Activated gamma-delta T cell treated with Interleukin-2 at 50 U/mL for 16 hours (primary cell): ENCODE results near the gene ZNF638.

Experiments
- DNase-seq: peaks from one replicate; pipeline ENCODE4 v3.0.0-alpha.2; 2020

ZNF638 gene

DNA sequence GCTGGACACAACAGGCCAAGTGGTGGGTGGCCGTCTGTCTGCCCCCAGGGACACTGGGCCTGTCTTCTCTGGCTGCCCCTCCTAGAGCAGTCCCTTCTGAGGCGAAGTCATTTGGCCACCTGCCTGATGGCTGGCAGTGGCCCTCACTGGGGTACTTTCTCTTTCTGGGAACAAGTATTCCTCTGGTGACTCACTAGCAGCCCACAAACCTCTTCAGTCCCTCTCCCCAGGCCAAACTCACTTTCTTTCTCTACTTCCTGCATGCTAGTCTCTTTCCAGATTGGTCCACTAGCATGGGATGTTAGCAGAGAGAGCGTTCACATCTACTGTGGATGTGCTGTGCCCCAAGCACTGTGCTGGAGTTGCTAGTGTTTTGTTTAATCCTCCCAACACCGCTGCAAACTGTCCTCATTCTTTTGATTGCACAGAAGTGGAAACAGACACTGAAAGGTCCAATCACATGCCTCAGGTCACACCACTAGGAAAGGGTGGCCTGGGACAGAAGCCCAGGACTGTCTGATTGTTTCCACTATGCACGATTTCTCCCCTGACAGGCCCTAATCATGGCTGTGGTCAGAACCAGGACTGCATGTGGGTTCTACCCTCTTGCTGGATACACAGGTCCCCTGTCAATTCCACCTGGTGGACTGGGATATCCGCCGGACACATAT, 127.0 kb downstream of the ZNF638 start:
- no peak for DNase-seq

DNA sequence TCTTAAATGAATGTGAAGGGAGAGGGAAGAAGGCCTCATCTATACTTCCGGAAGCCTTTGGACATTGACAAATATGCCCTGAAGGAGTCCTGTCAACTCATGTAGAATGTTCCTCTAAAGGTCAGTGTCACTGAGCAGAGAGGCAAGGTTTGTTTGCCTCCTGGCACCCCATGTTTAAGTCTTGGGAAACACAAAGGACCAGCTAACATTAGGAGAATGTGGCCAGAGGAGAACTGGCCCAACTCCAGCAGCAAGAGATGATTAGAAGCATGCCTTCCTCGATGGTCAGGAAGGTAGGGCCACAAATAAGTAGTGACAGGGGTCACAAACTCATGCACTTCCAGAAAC, 127.5 kb downstream of the ZNF638 start:
- no peak for DNase-seq

DNA sequence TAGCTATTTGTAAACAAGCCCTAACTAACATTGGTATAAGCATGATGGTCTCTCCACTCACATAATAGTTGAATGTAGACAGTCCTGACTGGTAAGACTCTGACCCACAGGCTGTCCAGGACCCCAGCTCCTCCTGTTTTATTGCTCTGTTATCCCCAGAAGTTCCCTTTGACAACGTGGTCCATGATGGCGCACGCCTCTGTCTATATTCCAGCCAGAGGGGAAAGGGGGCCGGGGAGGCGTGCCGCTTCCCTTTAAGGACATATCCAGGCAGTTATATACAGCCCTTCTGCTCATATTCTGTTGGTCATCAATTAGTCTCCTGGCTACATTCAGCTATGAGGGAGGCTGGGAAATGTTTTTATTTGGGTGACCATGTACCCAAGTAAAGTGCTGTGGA, 128.5 kb downstream of the ZNF638 start:
- no peak for DNase-seq

DNA sequence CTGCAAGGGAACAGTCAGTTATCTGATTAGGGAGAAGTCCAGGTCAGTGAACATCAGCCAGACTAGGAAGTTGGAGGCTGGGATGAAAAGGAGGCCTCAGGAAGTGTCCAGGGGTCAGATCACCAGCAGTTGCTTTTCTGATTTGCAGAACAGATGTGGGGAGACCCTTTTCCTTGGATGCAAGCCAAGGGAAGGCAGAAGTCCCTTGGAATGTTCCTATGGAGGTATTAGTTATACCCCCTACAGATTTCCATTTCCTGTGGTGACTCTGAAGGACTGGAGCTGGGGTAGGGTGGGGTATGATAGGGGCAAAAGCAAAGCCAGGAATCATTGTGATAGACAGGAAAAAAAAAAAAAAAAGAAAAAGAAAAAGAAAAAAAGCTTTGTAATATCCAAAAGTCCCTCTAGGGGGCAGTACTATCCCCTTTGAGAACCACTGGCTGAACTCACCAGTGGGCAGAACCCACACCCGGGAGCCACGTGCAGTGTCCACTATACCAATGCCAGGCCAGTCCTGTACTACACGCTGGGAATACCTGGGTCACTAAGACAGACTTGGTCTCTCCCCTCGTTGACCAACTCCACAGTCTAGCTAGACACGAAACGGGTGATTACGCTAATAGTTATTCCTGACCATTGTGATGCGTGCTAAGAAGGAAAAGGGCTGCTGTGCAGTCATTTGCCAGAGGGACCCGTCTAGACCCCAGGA, 129.2 kb downstream of the ZNF638 start:
- DNase-seq, result no peak

DNA sequence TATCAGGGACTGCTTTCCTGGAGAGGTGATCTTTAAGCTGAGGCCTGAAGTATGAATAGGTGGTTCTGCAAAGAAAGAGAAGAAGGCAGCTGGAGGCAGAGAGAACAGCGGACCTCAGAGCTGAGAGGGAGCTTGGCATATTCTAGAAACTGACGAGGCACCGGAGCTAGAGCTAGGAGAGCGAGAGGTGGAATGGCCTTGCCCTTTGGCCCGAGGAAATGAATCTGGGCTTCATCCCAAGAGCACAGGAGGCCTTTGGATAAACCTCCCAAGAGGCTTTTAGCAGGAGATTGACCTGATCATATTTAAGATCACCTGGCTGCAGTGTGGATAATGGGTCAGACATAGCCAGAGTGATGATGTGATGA, 129.7 kb downstream of the ZNF638 start:
- DNase-seq, result no peak

DNA sequence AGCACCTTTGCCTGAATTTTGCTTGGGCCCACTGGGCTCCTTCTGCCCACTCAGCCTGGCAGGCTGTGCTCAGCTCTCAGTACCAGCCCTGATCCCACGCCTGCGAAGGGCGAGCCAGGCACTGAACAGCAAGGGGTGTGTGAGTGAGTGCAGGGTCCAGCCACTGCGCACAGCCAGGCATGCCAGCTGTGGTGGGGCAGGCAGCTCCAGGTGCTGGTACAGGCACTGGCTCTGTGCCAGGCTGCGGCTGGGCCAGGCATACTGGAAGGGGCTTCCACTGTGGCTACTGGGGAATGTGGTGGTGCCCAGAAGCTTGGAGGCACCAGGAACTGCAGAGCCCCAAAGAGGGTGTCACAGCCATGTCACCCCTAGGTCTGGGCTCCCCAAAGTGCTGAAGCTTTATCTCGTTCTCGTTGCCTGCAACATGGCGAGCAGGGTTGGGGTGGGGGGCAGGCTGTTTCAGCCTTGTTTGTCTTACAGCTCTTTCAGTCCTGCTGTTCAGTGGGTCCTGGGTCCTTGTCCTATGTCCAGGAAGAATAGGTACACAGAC, 130.5 kb downstream of the ZNF638 start:
- DNase-seq, result no peak

DNA sequence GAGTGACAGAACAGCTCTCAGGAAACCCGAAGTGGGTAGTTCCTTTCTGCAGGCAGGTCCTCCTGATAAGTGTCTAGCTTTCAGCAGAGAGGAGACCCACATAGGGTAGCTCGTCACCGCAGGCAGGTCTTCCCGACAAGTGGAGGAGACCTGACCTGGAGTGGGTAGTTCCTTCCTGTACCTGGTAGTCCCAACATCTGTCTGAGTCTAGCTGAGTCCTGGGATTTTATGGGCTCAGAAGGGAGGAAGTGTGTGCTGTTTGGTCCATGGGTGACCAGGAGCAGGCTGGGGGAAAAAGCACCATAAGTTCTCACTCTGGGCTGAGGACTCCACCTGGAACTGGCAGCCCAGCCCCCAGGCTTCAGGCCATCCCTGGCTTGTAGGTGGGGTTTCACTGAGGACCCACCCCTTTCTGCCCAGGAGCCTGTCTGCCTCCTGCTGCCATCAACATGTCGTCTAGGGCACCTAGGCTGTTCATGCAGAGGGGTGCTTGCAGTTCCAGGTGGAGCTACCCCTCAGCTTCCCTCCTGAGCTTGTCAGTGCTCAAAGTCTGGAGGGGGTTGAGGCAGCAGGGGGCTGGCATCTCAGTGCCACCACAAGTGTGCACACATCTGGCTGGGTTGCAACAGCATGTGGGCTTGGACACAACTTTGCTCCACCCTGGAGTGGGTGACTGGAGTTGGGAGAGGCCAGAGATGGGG, 131.2 kb downstream of the ZNF638 start:
- no peak for DNase-seq

DNA sequence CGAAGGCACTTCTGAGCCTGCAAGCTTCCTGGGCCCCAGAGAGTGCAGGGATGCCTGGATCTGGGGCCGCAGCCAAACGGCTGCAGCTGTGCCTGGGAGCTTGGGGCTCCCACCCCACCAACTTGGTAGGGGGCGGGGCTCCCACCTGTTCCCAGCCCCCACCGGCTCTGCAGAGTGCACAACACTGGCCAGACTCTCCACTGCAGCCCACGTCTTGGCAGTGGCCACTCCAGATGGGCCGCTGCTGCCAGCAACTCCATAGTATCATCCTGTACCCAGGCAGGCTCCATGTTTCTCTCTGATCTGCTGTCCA, 131.7 kb downstream of the ZNF638 start:
- no peak for DNase-seq

DNA sequence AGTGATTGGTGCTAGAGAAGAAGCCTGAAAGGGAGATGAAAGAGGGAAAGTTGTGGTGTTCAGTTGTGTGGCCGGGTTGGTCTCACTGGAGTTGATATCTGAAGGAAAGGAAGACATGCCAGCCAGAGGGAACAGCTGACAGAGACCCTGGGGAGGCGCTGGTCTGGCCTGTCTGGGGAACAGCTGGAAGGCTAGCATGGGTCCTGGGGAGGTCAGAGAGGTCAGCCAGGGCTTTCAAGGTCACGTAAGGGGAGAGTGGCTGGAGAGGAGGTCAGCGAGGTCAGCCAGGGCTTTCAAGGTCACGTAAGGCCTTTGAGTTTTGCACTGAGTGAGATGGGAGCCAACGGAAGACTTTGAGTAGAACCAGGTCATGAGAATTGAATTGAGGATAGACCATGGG, 132.8 kb downstream of the ZNF638 start:
- no peak for DNase-seq

DNA sequence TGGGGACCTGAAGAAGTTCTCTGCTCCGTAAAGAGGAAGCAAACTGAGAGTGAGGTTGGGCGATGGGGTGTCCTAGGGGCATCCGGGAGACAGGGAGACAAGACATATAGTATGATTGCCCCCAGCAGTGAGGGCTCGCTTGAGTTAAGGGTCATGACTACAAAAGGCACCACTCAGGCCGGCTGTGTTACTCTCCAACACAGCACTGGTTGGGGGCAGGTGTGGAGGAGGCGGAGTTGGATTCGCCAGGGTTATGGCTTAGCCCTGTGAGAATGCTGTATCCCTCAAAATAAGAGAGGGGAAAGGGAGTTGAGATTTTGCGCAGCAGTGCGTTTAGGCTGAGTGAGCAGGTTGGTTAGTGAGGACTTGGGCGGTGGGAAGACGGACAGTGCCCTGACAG, 133.8 kb downstream of the ZNF638 start:
- DNase-seq, result no peak

DNA sequence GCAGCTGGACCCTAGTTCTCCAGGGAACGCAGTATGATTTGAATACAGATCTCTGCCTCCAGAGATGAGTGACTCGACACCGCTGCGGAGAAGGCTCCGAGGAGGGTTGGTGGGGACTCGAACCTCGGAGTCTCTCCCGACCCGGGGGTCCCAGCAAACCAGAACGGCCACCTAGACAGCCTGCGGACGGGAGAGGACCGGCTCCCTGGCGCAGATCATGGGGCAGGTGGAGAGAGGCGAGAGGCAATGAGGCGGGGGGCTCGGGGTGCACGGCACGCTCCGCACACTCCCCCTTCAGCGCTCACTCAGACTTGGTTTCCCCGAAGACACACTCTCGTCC, 134.3 kb downstream of the ZNF638 start:
- no peak for DNase-seq

DNA sequence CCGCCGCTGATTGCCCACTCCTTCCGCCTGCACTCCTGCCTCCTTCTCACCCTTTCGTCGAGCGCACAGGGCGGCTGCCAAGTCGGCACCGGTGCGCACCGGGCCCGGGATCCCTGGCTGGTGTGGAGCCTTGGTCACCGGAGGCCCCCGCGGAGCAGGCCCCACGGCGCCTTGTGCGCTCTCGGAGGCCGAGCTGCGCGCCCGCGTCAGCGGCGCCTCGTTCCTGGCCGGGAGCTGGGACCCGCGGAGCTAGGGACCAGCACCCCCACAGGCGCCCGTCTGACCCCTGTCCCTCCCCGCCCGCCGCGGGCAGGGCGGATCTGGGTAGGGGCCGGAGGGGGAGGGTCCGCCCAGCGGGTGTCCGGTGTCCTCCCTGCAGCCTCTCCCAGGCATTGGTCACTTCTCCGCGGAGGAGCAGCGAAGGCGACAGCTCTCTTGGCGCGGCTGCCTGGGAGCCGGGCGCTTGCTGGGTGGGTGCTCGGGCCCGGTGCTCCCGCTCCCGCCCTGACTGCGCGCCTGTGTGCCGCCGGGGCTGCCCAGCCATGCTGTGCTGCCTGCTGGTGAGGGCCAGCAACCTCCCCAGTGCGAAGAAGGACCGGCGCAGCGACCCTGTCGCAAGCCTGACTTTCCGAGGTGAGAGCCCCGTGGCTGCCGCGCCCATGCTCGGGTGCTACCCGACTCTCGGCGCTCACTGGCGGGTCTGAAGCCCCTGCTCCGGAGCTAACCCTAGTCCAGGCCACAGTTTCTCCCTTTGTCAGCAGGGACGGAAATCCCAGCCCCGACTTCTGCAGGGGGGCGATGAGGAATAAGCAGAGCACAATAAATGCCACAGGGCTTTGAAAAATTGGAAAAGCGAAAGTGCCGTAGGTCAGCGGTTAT, 135.0 kb downstream of the ZNF638 start:
- DNase-seq, result no peak

DNA sequence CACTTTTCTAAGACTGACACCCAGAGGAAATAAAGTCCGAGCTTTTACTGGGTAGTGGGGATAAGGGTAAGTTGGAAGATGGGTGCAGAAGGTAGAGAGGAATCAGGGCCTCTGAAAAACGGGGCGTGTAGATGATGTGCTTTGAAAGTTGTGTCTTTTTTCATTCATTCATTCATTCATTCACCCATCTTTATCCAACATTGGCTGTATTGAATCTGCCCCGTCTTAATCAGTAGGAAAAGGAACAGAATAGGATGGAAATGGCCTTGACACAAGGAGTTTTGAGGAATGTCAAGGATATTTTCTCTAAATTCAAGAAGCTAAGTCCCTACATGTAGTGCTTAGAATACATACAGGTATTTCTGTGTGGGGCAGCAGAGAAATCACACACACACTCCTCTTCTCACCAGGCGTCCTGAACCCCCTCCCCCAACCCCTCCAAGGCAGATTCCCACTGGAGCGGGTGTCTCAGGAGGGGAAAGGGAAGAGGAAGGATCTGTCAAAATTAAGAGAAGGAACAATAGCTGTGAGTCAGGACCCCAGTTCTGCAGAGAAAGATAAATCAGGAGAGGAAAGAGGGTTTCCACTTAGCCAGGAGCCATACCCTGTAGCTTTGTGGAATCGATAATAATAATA, 135.7 kb downstream of the ZNF638 start:
- no peak for DNase-seq

DNA sequence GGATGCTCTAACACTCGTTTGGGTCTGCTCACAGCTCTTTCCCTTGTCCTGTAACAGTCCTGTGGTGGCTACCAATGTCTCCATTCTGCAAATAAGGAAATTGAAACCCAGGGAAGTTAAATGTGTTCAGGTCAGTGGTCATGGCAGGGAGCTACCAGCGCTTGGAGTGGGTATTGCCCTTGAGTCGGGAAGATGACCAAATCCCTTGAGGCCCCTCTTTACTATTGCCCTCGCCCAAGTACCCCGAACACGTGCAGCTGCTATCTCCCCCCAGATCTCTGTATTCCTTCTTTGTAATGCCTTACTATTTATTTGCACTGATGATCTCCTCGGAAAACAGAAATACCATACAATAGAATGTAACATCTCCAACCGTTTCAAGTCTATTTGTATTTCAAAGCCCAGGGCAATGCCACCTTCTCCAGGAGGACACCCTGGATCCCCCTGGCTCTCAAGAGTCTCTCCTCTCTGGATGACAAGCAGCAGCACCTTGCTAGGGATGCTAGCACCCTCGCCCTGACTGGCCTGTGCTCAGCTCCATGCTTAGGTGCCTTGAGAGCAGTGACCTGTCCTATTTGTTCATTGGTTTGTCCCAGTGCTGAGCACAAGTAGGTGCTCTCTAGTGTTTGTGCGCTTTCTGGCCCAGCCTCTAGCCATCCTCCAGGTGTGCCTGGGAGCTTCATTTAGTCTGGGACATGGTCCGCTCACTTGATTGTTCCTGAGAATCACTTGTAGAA, 136.9 kb downstream of the ZNF638 start:
- DNase-seq, result no peak

DNA sequence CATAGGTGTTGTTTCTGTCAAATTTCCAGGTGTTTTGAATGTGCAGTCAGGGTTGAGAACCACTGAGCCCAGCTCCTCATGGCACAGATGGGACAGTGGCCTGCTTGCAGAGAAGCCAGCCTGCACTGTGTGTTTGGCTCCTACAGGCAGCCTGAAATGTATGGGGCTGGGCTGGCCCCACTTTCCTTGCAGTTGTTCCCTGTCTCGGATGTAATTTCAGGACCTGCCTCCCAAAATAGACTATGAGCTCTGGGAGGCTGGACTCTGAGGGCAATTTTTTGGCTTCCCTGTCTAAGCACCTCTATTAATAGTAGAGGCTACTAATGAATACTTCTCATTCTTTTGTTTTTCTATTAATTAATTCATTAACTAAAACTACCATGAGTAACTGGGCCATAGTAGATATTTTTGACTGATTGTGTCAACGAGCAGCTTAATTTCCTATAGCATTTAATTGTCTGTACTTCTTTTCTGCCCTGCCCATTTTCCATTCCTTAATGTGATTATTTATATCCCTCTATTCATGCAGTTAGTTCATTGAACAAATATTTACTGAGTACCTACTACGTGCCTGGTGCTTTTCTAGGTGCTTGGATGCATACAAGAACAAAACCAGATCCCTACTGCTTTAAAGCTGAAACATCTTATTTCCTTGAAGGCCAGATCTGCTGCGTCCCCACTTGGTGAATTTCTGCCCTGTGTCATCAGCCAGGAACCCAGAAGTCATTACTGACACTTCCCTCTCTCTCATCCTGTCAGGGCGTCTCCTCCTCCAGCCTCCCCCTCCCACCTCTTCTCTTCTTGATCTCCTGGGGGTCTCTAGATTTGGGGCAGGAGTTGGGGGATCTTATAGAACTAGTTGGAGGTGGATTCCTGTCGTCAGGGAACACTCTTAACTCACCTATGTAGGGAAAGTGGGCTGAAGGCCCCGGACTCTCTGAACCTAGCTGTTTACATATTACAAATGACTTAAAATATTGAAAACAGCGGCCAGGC, 138.1 kb downstream of the ZNF638 start:
- DNase-seq, result no peak

DNA sequence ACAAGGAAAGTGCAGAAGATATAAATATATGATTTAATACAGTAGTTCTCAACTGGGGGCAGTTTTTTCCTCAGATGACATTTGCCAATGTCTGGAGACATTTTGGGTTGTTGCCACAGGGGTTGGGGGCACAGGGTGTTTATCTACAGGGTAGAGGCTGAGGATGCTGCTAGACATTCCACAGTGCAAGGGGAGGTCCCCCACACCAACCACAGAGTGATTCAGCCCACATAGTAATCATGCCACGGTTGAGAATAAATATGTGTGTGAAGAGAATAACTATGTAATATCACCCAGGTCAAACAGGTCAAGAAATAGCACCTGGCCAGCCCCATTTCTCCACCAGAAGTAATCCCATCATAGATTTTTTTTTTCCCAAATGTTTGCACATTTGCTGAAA, 139.7 kb downstream of the ZNF638 start:
- DNase-seq, result no peak

DNA sequence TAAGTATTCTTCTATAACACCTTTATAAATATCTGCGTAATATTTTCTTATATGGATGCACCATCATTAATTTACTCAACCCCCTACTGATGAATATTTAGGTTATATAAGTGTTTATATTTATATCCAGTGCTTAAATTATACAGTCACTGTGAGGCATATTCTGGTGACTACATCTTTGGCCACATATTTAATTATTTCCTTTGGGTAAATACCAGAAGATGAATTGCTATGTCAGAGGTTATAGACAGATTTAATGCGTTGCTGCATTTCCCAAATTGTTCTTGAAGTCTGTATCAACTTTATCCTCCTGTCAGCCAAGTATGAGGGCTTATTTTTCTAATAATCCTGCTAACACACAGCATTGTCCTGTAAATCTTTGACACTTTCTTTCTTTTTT, 140.4 kb downstream of the ZNF638 start:
- DNase-seq, result no peak

DNA sequence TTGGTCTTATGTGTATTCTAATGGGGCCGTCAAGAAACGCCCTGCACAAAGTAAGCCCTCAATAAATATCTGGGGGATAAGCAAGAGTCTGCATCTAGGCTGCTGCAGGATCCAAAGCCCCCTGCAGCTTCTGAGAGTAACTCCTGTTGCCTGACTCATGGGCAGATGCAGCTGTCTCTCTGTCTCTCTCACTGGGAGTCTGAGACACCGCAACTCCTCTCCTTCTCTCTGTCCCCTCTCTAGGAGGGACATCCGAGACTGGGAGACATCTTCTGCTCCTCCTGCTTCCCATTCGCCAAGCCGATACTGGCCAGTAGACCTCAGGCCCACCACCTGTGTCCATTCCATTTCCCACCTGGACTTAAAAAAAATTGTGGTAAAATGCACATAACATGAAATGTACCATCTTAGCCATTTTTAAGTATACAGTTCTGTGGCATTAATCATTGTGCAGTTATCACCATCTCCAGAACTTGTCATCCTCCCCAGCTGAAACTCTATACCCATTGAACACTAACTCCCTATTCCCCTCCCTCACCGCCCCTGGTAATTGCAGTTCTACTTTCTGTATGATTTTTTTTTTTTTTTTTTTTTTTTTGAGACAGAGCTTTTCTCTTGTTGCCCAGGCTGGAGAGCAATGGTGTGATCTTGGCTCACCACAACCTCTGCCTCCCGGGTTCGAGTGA, 141.9 kb downstream of the ZNF638 start:
- no peak for DNase-seq

DNA sequence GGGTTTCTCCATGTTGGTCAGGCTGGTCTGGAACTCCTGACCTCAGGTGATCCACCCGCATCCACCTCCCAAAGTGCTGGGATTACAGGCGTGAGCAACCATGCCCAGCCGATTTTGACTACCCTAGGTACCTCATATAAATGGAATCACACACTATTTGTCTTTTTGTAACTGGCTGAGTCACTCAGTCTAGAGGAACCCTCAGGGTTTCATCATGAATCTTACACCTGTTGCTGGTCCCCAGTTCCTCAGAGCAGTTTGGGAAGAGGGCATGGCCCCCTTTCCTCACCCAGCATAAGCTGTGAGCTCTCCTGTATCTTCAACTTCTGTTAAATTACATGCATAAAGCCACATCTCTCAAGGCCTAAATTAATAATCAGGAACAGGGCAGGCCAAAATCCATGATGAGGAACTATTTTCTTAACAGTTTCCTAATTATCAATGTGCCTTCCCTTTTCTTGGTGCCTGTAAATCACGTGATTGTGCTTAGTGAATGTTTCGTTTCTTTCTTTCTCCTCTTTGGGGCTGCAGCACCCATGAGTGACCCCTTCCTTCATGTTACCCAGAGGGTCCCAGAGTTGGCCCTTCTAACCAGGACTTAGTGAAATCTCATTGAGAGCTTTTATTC, 142.6 kb downstream of the ZNF638 start:
- no peak for DNase-seq
